T-helper 1 cell (primary cell): Measurements from ENCODE around the gene PXDN.
"Not testable (repeated sequence)": the region's sequence is repeated elsewhere in the genome, so short reads cannot be mapped to it uniquely, and the experiment has no call there.

Experiments used
- DNase-seq, 5 donors: peaks; one replicate each; pipeline ENCODE4 v3.0.0-alpha.2; 2012 to 2020
- total RNA-seq, 4 donors: gene quantifications; one replicate each; lab custom pipeline; 2026; lab: John Stamatoyannopoulos, UW

PXDN gene
- total RNA-seq, result 0.15 to 0.95 (median 0.44) reads per million in 4 donors

DNA sequence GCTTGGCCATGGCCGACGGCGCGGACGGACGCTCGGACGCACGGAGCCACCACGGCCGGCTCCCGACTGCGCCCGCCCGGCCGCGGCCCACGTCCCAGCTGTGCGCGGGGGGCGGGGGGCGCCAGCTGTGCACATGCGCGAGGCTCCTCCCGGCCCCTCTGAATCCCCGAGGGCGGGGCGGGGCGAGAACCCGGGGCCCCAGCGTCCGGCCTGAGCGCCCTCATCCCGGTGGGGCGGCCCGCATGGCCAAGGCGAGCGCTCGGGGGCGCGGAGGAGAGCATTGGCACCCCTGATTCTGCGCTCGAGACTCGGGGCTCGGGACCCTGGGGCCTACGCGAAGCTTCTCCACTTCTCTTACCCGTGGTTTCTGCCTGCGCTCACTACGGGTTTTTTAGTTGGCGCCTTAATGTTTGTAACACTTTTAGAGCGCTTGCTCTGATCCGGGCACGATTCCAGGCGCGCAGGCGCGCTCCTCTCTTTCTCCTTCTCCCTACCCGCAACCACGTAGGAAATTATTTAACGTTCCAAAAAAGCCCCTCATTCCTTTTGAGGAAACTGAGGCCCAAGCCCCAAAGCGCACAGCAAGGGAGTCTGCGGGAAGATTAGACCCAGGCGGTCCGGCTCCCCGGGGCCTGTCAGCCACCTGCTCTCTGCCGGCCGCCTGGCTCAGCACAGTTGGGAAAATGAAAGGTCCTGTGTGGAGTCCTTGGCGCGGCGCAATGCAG lies at the start of gene PXDN:
Gene PXDN, minus strand, starts transcription at position 70 of the 725 bp plus-strand sequence. Its CDS starts 60 bp downstream, at position 10.
- no peak for DNase-seq

DNA sequence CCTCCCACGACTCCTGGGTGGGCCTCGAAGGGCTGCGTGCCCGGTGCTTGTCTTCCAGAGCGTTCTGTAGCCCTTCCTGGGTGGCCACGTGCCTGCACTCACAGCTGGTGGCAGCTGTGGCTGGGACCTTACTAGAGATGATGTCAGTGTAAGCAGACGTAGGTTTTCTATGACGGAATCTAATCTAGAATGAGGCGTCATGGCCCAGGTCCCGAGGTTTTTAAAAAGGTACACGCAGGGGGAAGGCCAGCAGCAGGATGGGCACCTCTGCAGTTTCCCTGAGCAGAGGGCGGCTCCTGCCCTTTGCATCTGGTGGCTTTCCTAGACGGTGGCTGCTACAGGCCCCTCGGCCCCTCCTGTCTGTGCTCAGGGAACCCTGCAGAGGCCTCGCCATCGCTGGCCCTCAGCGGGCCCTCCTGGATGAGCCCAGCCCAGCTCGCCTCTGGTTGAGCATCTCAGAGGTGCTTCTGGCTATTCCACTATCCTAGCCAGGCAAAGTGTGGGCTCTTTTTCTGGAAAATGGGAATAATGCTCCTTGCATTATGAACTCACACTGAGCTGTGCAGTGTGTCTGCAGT lies 49.6 kb upstream of the PXDN start:
- DNase-seq, result no peak

GRCh38 chr2:1793001-1793867 lies 48.9 kb upstream of the PXDN start:
- no peak for DNase-seq

DNA sequence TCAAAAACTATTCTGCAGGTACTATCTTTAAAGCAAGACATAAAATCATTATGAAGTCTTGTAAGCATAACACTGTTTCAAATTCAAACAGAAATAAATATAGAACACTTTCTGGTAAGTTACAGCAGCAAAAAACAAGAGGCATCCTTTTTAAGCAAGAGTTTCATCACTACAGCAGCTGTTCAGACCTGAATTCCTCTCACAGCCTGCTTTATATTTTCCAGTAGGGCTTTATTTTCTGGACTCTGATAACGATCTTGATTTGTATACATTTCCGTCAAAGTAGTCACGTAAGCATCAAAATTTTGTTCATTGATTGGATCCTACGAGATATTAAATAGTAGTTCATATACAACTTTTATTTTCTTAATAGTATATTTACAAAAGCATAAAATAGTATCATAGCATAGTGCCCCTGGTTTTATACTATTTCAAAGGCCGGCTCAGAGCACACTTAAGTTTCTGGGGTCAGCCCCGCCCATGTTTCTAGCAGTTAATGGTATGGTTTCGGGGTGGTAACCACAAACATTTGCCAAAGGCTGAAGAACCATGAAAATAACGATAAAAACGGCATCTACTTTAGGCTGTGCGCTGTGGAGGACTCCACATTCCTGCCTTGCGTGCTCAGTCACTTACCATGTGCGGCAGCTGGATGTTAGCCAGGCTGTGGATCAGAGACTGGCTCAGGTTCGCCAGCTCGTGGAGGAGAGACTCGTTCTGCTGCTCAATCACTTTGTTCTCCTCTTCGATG lies 47.5 kb upstream of the PXDN start:
- no peak for DNase-seq

DNA sequence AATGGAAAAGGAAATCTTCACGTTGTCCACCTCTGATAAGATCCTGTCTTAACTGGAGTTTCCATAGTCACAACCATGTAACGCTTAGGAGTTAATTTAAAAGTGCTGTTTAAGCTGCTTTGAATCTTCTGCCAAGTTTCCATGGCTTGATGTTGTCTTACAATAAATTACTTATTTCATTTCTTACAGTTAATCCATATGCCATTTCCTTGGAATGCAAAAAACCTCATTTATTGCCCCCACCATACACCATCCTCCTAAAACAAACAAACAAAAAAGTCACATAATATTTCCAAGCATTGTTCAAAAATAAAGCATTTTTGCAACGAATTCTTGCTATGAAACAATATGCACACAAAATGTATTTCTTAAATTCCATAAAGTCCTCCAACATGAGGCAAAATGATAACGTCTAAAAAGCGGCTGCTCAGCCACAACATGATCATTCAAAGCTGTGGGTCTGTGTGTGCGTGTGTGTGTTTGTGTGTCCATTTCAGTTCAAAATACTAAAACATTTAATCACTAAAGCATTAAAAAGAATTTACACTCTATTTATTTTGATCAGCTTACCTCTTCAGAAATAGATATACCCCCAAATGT lies 46.8 kb upstream of the PXDN start:
- no peak for DNase-seq

DNA sequence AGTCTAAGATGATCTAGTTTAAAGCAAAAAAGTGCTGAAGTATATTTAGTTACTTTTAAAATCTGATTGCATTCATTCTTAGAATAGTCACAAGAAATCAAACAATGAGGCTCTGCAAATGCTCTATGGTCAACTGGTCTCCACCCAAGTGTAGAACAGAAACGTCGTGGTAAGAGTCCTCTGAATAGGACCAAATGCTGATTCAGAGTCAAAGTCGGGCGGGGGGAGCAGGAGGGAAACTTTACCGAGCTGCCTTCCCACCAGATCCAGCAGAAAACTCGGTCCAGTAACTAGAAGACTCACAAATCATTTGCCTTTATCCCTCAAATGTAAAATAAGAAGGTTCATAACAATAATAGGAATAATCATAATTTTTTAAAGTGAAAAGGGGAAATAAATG lies 46.2 kb upstream of the PXDN start:
- no peak for DNase-seq

DNA sequence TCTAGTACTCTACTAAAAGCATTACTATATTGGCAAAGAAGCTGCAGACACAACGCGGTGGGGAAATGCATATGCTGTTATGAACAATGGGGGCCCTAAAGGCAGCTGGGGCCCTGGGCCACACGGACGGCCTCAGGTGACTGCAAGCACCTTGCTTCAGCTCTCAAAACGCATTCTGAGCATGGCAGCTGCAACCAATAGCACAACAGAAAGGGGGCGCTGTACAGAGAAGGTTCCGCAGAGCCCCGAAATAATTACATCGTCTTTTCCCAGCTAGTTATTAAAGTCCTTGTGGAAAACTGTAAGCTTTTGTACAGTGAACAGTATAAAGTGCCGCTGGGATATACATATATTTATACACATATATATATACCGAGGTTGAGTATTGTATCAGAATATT lies 45.3 kb upstream of the PXDN start:
- DNase-seq, result no peak

GRCh38 chr2:1788478-1788959 lies 44.2 kb upstream of the PXDN start:
- DNase-seq, result no peak

DNA sequence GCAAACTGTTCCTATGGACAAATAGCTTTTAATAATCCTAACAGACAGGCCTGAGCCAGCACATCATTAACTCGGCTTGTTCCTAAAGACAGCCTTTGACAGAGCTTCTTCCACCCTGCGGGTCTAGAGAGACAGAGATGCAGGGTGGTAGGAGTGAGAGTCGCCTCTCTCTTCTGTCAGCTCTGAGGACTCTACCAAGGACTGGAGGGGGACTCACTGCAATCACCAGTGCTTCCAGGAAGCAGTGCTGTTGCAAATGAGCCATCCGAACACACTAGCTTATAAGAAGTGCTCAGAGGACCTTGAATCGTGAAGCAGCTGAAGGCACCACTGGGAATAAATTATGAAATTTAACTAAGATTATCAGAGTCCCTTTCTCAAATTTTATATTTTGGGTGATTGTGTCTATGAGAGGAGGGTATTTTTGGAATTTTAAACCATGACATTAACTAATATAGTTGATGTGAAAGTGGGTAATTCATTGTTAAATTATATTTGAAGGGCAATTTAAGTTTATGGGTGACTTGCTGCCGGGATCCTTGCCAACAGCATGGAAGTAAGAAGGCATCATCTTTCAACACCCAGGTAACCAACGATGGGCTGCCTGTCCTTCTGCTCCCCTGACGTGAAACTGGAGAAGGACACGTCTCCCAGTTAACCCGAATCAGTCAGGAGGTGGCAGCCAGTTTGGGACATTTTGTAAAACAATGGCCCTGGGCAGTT lies 43.6 kb upstream of the PXDN start:
- no peak for DNase-seq

DNA sequence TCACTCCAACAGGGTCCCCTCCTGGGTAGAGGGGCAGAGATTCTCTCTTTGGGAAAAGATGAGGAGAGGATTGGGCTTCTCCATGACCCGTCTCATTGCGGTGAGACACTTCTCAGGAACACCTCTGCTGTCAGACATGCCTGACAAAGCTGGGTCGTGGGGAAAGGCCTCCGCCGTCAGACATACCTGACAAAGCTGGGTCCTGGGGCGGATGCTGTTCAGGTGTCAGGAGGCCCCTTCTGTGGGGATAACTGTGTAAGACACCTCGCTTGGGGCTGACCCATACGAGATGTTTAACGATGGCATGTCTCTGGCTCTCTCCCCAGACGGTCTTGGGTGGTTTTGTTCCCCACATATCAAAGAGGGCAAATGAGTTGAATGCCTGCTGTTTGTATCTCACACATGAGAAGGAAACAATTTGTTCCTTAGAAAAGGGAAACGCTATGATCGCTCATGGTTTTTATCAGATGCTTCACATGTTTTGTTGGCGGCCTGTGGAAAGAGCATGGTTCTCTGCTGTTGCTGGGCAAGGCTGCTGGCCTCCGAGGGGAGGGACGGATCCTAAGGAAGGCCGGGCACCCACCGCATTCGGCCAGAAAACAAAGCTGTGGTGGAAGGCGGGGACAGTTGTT lies 40.8 kb upstream of the PXDN start:
- DNase-seq, result no peak

DNA sequence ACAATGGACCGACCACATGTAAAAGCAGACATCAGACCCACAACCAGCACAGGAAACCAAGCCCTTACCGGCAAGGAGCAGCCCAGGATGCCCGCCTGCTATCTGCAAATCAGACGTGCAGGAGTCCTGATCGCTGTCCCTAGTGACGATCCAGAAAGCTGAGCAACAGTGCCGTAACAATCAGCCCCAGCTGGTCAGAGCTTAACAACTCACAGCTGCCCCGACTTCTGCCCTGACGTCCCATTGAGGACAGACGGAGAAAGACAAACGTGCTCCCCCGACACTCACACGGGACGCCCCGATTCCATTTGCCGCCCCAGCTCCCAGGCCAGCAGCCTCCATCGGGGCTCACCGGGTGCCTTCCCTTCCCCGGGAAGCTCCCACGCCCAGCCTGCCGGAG lies 39.8 kb upstream of the PXDN start:
- DNase-seq, result no peak

- DNase-seq, result no peak
Measured at GRCh38 chr2:1782514-1782913, 38.2 kb upstream of the PXDN start.

DNA sequence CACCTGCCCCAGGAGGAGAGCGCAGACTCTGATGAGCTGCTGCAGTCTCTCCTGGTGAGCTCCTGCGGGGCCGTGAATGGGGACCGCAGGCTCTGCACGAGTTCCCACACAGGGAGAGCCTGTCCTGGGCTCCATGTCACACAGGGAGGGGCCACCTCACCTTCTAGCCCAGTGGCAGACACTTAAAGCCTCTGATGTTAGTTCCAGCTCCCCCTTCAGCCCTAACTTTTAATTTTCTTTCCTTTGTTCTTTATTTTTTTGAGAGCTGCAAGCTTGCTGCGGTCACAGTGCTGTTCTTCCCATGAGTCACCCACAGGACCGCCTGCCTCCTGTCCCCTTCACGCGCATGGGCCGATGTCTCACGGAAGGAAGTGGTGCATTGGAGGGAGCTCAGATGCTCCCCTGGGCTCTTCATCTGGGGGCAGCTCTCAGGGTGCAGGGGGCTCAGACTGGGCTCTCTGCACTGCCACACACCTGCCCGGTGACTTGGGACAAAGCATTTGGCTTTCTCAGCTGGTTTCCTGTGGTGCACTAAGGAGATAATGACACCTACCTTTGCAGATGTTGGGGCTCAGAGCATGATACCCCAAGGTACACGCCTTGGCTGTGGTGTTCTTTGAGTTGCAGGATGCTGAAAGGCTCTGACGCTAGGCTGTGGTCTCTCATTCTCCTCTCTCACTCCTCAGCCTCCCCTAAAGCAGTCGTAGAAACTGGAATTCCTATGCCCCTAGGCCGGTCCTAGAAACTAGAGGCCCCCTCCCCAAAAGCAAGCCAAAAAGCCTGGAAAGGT lies 37.2 kb upstream of the PXDN start:
- peak in 1 of 5 donors; percentile 9 for DNase-seq

DNA sequence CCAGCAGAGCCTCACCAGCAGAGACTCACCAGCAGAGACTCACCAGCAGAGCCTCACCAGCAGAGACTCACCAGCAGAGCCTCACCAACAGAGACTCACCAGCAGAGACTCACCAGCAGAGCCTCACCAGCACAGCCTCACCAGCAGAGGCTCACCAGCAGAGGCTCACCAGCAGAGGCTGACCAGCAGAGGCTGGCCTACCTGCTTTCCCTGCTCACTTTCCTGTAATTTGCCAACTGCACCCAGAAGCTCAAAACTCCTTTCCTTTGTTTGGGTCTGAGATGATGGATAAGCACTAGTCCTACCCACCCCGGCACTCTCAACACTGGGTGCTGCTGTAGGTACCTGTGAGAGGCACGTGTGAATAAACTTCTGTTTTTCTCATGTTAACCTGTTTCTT lies 36.4 kb upstream of the PXDN start:
- DNase-seq, result no peak

DNA sequence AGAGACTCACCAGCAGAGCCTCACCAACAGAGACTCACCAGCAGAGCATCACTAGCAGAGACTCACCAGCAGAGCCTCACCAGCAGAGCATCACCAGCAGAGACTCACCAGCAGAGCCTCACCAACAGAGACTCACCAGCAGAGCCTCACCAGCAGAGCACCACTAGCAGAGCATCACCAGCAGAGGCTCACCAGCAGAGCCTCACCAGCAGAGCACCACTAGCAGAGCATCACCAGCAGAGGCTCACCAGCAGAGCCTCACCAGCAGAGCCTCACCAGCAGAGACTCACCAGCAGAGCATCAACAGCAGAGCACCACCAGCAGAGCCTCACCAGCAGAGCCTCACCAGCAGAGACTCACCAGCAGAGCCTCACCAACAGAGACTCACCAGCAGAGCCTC lies 35.7 kb upstream of the PXDN start:
- not testable (repeated sequence) for DNase-seq

DNA sequence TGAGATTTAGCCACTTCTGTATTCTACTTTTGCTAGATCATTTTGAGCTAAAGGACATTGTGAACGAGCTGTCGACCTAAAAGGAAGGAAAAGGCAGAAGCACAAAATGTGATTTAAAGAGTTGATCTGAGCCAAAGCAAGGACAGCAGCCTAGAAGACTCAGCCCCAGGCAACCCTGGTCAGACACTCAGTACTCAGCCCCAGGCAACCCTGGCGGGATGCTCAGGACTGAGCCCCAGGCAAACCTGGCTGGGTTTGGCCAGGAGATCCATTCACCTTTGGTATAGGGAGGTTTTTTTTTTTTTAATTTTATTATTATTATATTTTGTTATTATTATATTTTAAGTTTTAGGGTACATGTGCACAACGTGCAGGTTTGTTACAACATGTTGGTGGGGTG lies 34.3 kb upstream of the PXDN start:
- no peak for DNase-seq

DNA sequence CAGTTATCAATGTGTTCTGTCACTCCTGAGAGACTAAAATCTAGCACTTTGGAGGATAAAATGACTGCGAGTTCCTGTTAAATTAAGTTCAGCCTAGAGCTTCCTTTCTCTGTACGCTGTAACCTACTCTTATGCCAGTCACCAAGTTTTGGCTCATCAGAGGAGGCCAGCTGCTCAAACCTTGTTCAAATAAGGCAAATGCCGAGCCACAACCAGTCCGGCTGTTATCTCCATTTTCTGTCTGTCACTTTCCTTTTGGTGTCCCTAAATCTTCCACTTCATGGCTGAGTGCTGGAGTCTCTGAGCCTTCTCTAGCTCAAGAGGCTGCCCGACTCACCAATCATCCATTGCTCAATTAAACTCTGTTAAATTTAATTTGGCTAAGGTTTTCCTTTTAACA lies 33.5 kb upstream of the PXDN start:
- no peak for DNase-seq

GRCh38 chr2:1777156-1777555 lies 32.8 kb upstream of the PXDN start:
- no peak for DNase-seq

GRCh38 chr2:1775511-1776035 lies 31.3 kb upstream of the PXDN start:
- no peak for DNase-seq

GRCh38 chr2:1774929-1775328 lies 30.6 kb upstream of the PXDN start:
- DNase-seq, result no peak
